Measurements from ENCODE around the gene RBM45. TPM values are rescaled to one million over a fixed set of nuclear protein-coding genes. Genes with fewer than 3 reads are reported as not detected.

Gene RBM45
- total RNA-seq, 3 donors from 2014 or later = 12.8 to 18.1 (median 15.4) TPM

- Histone ChIP-seq H3K9me3 (no peaks in the 10 kb centered on the region), H3K27ac (no peak overlapping the region), H3K4me1 (no peaks in the 10 kb centered on the region), H3K4me3 (no peak overlapping the region), H3K27me3 (no peaks in the 10 kb centered on the region), H3K36me3 (no peaks in the 10 kb centered on the region)
- DNase-seq (ENCODE audit: low spot score in 2 of 2) = no peak
- intact Hi-C loops (cut with DNase I; ENCODE audit: low total_unique reads) = no loop called here
- no peak for TF ChIP-seq CTCF (IDR thresholded peaks at IDR 0.05)
- TF ChIP-seq POLR2AphosphoS5 (IDR thresholded peaks at IDR 0.05) = no peak
- no peak for TF ChIP-seq POLR2A (IDR thresholded peaks at IDR 0.05)
Observed at GRCh38 chr2:178173657-178174056, 61.4 kb downstream of the RBM45 start.

GRCh38 chr2:178177066-178177679 lies 64.9 kb downstream of the RBM45 start:
- no peaks in the 10 kb centered on the region for H3K9me3 ChIP-seq
- no peak for TF ChIP-seq CTCF (IDR thresholded peaks at IDR 0.05)
- no peak for TF ChIP-seq POLR2A (IDR thresholded peaks at IDR 0.05)
- TF ChIP-seq POLR2AphosphoS5 (IDR thresholded peaks at IDR 0.05) = no peak
- H3K4me1 ChIP-seq = no peaks in the 10 kb centered on the region
- H3K27me3 ChIP-seq = no peaks in the 10 kb centered on the region
- no peak overlapping the region for H3K4me3 ChIP-seq
- no peak for DNase-seq (ENCODE audit: low spot score in 2 of 2)
- intact Hi-C loops (cut with DNase I; ENCODE audit: low total_unique reads) = no loop called here
- no peak overlapping the region for H3K27ac ChIP-seq
- no peaks in the 10 kb centered on the region for H3K36me3 ChIP-seq

Other genes with a start within 250 kb of the RBM45 start
- 1 to 10 TPM in 2 of 3 donors, under 1 TPM in 1; 0.96 to 2.3 (median 2.2) TPM for gene PDE11A, start 39.7 kb upstream of the RBM45 start, total RNA-seq
- gene OSBPL6, start 82.1 kb downstream of the RBM45 start, total RNA-seq = 1 to 10 TPM; 1.3 to 4.8 (median 1.8) TPM

All from breast epithelium (tissue), 4 donors.